Neural cell (in vitro differentiated cells): ENCODE results near the gene ARL15.

Experiments
- EP300 ChIP-seq: fragments of 450-650 bp; conservative IDR thresholded peaks from 2 replicates; pipeline ENCODE4 v1.6.1; 2014; ENCODE audit warnings: antibody characterized with exemption, mild to moderate bottlenecking, moderate library complexity; ENCODE audit not compliant: poor library complexity, severe bottlenecking
- MXI1 ChIP-seq: fragments of 450-650 bp; conservative IDR thresholded peaks from 2 replicates; pipeline ENCODE4 v1.6.1; 2014; ENCODE audit warnings: antibody characterized with exemption, mild to moderate bottlenecking; ENCODE audit not compliant: poor library complexity, severe bottlenecking
- TF ChIP-seq, protein P1 (sequence below): fragments of 450-650 bp; IDR thresholded peaks from 2 replicates; pipeline ENCODE4 v1.5.1; 2014; ENCODE audit warnings: antibody characterized with exemption, mild to moderate bottlenecking, moderate library complexity; ENCODE audit not compliant: poor library complexity, severe bottlenecking

- no peak for TF ChIP-seq MXI1
- TF ChIP-seq, protein P1, sequence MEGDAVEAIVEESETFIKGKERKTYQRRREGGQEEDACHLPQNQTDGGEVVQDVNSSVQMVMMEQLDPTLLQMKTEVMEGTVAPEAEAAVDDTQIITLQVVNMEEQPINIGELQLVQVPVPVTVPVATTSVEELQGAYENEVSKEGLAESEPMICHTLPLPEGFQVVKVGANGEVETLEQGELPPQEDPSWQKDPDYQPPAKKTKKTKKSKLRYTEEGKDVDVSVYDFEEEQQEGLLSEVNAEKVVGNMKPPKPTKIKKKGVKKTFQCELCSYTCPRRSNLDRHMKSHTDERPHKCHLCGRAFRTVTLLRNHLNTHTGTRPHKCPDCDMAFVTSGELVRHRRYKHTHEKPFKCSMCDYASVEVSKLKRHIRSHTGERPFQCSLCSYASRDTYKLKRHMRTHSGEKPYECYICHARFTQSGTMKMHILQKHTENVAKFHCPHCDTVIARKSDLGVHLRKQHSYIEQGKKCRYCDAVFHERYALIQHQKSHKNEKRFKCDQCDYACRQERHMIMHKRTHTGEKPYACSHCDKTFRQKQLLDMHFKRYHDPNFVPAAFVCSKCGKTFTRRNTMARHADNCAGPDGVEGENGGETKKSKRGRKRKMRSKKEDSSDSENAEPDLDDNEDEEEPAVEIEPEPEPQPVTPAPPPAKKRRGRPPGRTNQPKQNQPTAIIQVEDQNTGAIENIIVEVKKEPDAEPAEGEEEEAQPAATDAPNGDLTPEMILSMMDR, result no peak
- no peak for TF ChIP-seq EP300
Observed at GRCh38 chr5:54214722-54215121, 95.7 kb downstream of the ARL15 start.
